Activated T-cell treated with anti-CD3 and anti-CD28 coated beads, Interleukin-2, amount 50 U/mL, for 72 hours (primary cell): ENCODE data around the gene PTPN22. TPM values are rescaled to one million over a fixed set of nuclear protein-coding genes. Genes with fewer than 3 reads are reported as not detected.
A peak's percentile ranks its signal among the peaks of the same experiment; 100 is the strongest.

Experiments used
- ATAC-seq, 2 donors: fragments of 150-1000 bp; cut with Tn5 transposase; replicated peaks in 1 of 2; 2 replicates each; pipeline ENCODE4 v1.10.0; 2021; ENCODE audit warnings: moderate library complexity in 2 of 2, mild to moderate bottlenecking in 1 of 2
- DNase-seq, 2 donors: peaks; one replicate each; pipeline ENCODE4 v3.0.0; 2021 to 2022; ENCODE audit warnings: mixed read lengths in 1 of 2
- H3K27ac Mint-ChIP-seq: one replicate; pipeline ENCODE4 v1.8.0; 2022; ENCODE audit warnings: mild to moderate bottlenecking, moderate library complexity, mixed read lengths
- H3K27me3 Mint-ChIP-seq: one replicate; pipeline ENCODE4 v1.8.0; 2022; ENCODE audit warnings: low read depth, mixed read lengths
- H3K36me3 Mint-ChIP-seq, 2 donors: one replicate each; pipeline ENCODE4 v1.8.0; 2022; ENCODE audit warnings: mixed read lengths in 2 of 2, mild to moderate bottlenecking in 1 of 2; ENCODE audit not compliant: insufficient read depth in 2 of 2
- H3K4me1 Mint-ChIP-seq: one replicate; pipeline ENCODE4 v1.8.0; 2022; ENCODE audit warnings: low read depth, mixed read lengths
- H3K4me3 Mint-ChIP-seq, 2 donors: one replicate each; pipeline ENCODE4 v1.8.0; 2022; ENCODE audit warnings: mild to moderate bottlenecking in 2 of 2, mixed read lengths in 2 of 2, moderate library complexity in 2 of 2
- H3K9me3 Mint-ChIP-seq, 2 donors: one replicate each; pipeline ENCODE4 v1.8.0; 2022; ENCODE audit warnings: mixed read lengths in 2 of 2
- total RNA-seq, 2 donors: library from RNA; stranded (reverse); gene quantifications; one replicate each; pipeline ENCODE4 v1.2.3, GENCODE V29; 2022

PTPN22 gene
- 10 to 100 TPM; 59.8 to 82.5 TPM for total RNA-seq

DNA sequence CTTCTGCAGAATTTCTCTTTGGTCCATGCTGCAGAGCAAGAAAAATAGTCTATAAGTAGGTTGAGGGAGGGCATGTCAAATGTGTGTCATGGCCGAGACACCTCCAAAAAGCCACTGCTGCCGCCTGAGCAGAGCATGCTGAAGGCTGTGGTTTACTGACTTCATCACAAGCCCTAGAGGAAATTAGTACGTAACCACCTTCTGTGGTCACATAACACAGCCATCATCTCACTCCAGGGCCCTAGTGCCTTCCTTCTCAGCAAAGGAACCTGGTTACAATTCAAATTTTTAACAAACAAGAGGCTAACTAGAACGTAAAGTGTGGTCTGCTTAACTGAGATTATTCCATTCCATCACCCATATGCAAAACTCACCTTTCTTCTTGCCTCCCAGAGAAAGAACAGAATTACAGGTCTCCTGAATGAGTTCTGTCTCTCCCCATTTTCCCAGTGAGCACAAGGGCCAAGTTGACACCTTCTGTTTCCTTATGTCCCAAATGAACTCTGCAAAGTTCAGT lies at the start of gene PTPN22:
Gene PTPN22, minus strand, starts transcription at position 116 of the 517 bp plus-strand sequence.
- Mint-ChIP-seq H3K4me3 (peak within 1 kb of the TSS; percentile 87 to 97), H3K27me3 (no peaks in the 10 kb centered on the region), H3K4me1 (peaks cover 82% of the 10 kb centered on the region), H3K9me3 (peaks cover 0 to 3% of the 10 kb centered on the region in 2 donors), H3K27ac (peak within 1 kb of the TSS; percentile 100), H3K36me3 (peaks cover 4 to 7% of the 10 kb centered on the region in 2 donors)
- peak; percentile 91 to 93 for ATAC-seq
- peak; percentile 80 to 88 for DNase-seq

DNA sequence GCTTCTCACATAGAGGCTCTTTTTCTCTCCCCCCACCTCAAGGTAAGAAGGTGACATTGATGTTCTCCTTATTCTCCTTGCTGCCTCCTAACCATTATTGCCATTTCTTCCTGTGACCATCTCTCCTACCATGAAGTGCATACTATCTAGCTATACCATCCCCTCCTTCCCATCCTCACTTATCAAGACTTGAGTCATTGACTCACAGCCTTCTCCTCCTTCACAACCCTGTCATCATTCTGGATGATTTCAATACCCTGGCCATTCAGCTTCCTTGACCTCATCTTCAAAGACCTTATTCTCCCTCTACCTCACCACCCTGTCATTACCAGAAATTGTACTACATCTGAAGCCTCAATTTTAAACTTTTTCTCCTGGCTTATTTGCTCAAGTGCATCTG lies 46.7 kb upstream of the PTPN22 start:
- H3K36me3 Mint-ChIP-seq, result peaks cover 3 to 9% of the 10 kb centered on the region in 2 donors
- no peaks in the 10 kb centered on the region for H3K9me3 Mint-ChIP-seq
- H3K27me3 Mint-ChIP-seq, result no peaks in the 10 kb centered on the region
- H3K4me3 Mint-ChIP-seq, result no peak overlapping the region
- H3K27ac Mint-ChIP-seq, result no peak overlapping the region
- DNase-seq, result no peak
- peaks cover 16% of the 10 kb centered on the region for H3K4me1 Mint-ChIP-seq
- ATAC-seq, result peak; percentile 43 to 51

DNA sequence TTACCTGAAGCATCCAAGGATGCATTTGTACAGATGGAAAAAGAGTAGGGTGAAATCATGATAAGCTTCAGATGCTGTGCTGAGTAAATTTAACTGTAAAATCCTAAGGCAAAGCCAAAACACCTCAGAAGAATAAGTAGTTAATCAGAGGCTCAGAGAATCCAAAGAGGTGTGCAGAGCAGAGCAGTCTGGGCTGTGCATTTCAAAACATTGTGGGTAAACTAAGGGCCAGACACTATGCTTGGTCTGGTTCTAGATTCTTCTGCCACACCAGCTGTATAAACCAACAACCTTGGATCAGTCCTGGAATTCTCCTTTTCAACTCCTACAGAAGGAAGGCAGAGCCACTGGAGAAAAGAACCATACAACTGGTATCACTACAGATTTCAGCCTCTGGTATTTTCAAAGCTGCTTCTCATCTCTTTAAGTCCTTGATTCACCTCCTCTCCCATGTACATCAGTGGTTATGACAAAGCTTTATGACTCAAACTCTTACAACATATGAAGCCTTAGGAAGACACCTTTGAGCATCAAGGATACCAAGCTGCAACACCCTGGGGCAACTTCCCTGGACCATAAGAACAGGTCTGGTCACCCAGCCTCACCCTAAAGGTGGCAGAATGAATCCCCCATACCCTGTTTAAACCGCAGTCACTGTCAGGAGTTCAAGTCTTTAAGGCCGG lies 46.0 kb upstream of the PTPN22 start:
- Mint-ChIP-seq H3K4me3 (no peak overlapping the region), H3K27ac (no peak overlapping the region), H3K27me3 (no peaks in the 10 kb centered on the region), H3K9me3 (no peaks in the 10 kb centered on the region), H3K36me3 (peaks cover 3 to 11% of the 10 kb centered on the region in 2 donors), H3K4me1 (peaks cover 22% of the 10 kb centered on the region)
- no peak for DNase-seq
- ATAC-seq, result peak; percentile 90 to 91

DNA sequence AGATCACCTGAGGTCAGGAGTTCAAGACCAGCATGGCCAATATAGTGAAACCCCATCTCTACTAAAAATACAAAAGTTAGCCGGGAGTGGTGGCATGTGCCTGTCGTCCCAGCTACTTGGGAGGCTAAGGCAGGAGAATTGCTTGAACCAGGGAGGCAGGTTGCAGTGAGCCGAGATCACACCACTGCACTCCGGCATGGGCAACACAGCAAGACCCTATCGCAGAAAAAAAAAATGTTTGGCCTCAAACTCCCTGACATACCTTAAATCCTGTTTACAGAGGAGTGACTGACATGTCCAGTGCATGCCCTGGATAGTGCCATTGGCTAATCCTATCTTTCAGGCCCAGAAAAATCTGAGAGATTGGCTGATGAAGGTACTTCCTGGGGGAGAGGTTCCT lies 45.5 kb upstream of the PTPN22 start:
- Mint-ChIP-seq H3K36me3 (peaks cover 3 to 11% of the 10 kb centered on the region in 2 donors), H3K27me3 (no peaks in the 10 kb centered on the region), H3K27ac (no peak overlapping the region), H3K4me3 (no peak overlapping the region), H3K4me1 (peaks cover 22% of the 10 kb centered on the region), H3K9me3 (no peaks in the 10 kb centered on the region)
- ATAC-seq (no peak), DNase-seq (no peak)

DNA sequence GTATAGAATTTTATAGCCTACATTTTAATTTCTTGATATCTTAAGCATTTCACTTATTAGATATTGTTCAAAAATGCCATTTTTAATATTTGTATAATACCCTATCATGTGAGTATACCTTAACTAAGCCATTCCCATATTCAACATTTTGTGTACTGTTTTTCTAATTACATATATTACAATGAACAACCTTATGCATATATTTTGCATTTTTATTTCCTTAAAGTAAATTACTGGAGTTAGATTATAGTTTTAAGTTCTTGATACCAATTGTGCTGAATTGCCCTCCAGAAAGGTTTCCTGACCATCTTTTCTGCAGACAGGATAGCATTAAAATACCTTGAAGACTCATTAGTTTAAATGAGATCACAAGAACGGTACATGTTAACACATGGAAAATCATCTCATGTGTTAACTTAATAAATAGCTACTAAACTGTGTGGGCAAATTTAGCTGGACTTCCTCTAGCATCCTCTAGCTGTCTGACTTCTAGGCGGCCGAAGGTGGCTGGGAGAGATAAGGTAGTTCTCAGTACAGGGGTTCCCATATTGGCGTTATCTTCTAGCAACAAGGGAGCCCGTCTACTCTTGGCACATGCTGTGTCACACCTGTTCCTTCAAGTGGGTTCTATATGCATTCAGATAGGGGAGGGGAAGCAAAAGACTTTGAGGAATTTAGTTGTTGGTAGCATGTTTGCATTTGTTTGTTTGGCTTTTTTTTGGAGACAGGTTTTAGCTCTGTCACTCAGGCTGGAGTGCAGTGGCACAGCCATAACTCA lies 42.6 kb upstream of the PTPN22 start:
- H3K4me1 Mint-ChIP-seq, result peaks cover 22% of the 10 kb centered on the region
- no peaks in the 10 kb centered on the region for H3K9me3 Mint-ChIP-seq
- H3K4me3 Mint-ChIP-seq, result no peak overlapping the region
- DNase-seq, result no peak
- H3K36me3 Mint-ChIP-seq, result peaks cover 3 to 25% of the 10 kb centered on the region in 2 donors
- no peaks in the 10 kb centered on the region for H3K27me3 Mint-ChIP-seq
- ATAC-seq, result no peak
- H3K27ac Mint-ChIP-seq, result no peak overlapping the region

DNA sequence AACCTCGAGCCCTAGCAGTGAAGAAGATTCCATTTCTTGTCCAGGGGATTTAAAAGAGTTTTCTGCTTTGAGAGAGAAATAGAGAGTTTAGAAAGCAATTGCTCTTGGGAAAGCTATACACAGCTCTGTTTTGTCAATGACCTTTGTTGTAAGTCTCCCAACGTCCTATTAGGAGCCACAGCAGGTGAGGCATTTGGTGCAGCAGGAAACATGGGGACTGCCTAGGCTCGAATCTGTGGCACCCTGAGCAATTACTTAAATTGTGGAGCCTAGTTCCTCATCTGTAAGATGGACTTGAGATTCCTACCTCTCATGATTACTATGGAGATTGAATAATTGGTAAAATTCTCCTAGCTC lies 41.8 kb upstream of the PTPN22 start:
- H3K9me3 Mint-ChIP-seq, result no peaks in the 10 kb centered on the region
- no peaks in the 10 kb centered on the region for H3K27me3 Mint-ChIP-seq
- peaks cover 25% of the 10 kb centered on the region for H3K4me1 Mint-ChIP-seq
- no peak overlapping the region for H3K4me3 Mint-ChIP-seq
- no peak overlapping the region for H3K27ac Mint-ChIP-seq
- ATAC-seq (no peak), DNase-seq (no peak)
- H3K36me3 Mint-ChIP-seq, result peaks cover 6 to 25% of the 10 kb centered on the region in 2 donors

DNA sequence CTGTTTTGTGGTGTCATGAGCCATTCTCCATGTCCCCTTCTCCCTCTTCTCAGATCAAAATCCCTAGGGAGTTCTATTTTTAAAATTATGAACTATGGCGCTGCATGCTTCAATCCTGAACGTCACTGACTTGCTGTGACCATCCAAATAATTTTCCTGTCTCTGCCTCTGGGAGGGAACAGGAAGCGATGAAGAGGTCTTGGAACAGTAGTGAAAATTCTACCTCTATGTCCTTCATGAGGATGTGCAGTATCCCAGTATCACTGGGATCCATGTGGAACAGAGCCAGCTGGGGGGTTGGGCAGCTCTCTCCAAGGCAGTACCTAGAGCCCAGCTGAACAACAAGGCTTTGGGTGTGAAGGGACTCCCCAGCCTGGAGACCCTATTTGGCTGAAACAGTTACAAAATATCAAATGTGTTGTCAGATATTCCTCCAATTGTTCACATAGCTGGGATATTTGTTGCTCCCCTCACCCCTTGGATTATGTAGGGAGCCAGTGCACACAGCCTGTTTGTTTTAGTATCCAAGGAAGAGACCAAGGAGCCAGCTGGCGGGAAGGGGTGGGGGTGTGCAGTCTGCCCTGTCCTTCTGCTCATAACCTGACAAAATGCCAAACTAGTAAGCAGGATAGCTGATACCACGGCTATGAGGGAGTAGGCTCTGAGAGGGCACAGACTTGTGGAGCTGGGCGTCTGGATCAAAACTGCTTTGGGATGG lies 41.2 kb upstream of the PTPN22 start:
- no peak for DNase-seq
- H3K27ac Mint-ChIP-seq, result no peak overlapping the region
- H3K27me3 Mint-ChIP-seq, result no peaks in the 10 kb centered on the region
- peaks cover 25% of the 10 kb centered on the region for H3K4me1 Mint-ChIP-seq
- no peak for ATAC-seq
- no peaks in the 10 kb centered on the region for H3K9me3 Mint-ChIP-seq
- peaks cover 6 to 30% of the 10 kb centered on the region in 2 donors for H3K36me3 Mint-ChIP-seq
- H3K4me3 Mint-ChIP-seq, result no peak overlapping the region

DNA sequence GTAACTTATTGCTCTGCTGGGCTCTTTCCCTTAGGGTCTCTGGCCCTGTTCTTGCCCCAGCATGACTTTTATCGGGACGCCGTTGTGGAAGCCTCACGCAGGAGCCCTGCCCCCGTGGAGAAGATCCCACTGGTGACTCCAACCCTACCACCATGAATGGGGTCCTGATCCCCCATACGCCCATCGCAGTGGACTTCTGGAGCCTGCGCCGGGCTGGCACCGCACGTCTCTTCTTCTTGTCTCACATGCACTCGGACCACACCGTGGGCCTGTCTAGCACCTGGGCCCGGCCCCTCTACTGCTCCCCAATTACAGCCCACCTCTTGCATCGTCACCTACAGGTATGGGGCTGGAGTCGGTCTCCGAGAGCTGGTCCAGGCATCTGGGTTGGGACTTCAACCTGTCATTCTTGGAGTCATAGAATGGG lies 33.9 kb upstream of the PTPN22 start:
- peaks cover 18 to 19% of the 10 kb centered on the region in 2 donors for H3K36me3 Mint-ChIP-seq
- H3K4me3 Mint-ChIP-seq, result peak overlapping the region; percentile 94 to 98
- no peaks in the 10 kb centered on the region for H3K27me3 Mint-ChIP-seq
- ATAC-seq (no peak), DNase-seq (peak in 1 of 2 donors; percentile 39)
- H3K4me1 Mint-ChIP-seq, result peaks cover 59% of the 10 kb centered on the region
- H3K9me3 Mint-ChIP-seq, result no peaks in the 10 kb centered on the region
- H3K27ac Mint-ChIP-seq, result peak overlapping the region; percentile 91

DNA sequence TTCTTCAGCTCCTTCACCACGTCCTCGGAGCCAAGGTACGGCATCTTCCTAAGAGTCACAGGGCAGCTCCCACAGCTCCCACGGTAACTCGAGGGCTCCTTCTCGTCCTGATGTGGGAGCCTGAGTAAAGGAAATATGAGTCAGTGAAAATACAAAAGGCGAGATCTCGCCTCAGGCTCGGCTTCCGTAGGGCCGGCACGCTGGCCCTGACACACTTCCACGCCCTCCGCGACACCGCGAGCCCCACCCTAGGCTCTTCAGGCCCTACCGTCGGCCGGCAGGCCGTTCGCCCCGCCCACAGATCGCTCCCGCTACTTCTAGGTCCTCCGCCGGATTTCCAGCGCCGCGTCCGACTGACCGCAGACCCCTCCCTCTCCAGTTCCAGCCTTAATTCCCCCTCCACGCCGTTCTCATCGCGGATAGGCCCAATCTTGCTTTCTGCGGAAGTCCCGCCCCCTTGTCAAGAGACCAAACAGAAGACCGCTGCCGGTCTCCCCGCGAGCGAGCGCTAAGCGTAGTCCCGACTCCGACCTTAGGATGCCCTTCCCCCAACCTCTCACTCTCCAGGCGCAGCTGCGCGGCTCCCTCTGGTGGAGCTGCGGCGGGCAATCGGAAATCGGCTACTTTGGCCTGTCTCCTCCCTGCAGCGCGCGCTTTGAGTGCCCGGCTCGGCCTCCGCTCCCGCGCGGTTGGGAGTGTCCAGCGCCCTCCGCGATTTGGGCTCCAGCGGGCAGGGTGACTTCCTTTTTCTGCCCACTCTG lies 33.3 kb upstream of the PTPN22 start, which contains the start of the genes AP4B1 and DCLRE1B:
Gene AP4B1, minus strand, starts transcription at position 126 of the 761 bp plus-strand sequence. Its CDS starts 82 bp downstream, at position 44.
Gene DCLRE1B, plus strand, starts transcription at position 653 of the 761 bp plus-strand sequence. CDS start 261 bp downstream, outside the sequence.
- Mint-ChIP-seq H3K9me3 (no peaks in the 10 kb centered on the region), H3K36me3 (peaks cover 17 to 20% of the 10 kb centered on the region in 2 donors), H3K27ac (peak within 1 kb of the TSS; percentile 91), H3K4me3 (peak within 1 kb of the TSS; percentile 94 to 98), H3K4me1 (peaks cover 63% of the 10 kb centered on the region), H3K27me3 (no peaks in the 10 kb centered on the region)
- DNase-seq (peak; percentile 97 to 99), ATAC-seq (peak; percentile 92 to 94)

DNA sequence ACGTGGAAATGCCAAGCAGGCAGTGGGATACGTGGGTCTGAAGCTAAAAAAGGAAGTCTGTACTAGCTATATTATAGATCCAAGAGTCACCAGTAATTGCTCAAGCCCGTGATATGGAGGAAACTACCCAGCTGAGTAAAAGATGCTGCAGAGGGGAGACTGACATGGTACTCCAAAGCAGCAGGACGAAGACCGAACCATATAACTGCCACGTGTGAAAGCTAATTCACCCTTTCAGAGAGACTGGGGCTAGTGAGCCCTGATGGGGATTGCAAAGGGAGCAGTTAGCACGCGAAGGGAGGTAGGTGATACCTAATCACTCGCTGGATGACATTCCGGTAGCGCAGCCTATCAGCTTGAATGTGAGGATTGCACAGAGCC lies 32.8 kb upstream of the PTPN22 start:
- peaks cover 22 to 24% of the 10 kb centered on the region in 2 donors for H3K36me3 Mint-ChIP-seq
- DNase-seq, result no peak

DNA sequence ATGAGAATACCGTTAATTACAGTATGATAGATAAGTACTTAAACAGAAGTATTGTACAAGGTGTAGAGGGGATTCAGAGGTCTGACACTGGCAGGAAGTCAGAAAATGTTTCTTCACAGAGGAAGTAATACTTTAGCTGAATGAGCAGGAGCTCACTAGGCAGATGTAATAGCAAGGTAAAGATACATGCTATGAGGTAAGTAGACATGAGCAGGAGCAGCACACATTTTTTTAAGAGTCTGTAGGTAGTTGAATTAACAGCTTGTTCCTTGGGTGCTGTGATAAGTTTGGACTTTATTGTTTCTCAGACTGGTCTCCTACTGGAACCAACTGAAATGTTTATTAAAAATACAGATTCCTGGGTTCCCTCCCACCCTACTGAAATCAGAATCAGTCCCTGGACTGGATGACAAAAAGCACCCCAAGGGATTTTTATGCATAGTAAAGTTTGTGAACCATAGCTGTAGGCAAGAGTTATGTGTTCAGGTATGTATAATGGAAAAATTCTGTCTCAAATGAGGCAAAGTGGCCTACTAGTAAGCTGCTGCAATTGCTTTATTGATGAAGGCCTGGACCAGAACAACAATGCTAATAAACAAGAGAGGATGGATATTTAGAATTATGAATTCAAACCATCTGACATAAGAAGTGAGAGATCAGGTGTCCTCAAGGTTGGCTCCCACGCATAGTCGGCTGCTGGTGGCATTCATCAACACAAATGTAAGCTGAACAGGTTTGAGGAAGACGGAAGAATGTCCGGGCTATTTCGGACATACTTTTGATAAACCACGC lies 32.2 kb upstream of the PTPN22 start:
- Mint-ChIP-seq H3K27ac (peak overlapping the region; percentile 91), H3K4me3 (peak overlapping the region; percentile 94 to 98), H3K9me3 (no peaks in the 10 kb centered on the region), H3K36me3 (peaks cover 22 to 24% of the 10 kb centered on the region in 2 donors), H3K27me3 (no peaks in the 10 kb centered on the region), H3K4me1 (peaks cover 72% of the 10 kb centered on the region)
- ATAC-seq (no peak), DNase-seq (peak; percentile 11 to 19)

More for the DNA sequence above, 32.8 kb upstream of the PTPN22 start:
- Mint-ChIP-seq H3K4me1 (peaks cover 69% of the 10 kb centered on the region), H3K27me3 (no peaks in the 10 kb centered on the region), H3K27ac (peak overlapping the region; percentile 91), H3K9me3 (no peaks in the 10 kb centered on the region), H3K4me3 (peak overlapping the region; percentile 94 to 98)
- peak in 1 of 2 donors; percentile 35 for ATAC-seq
